GM21737 (cell line): ENCODE results near the gene BICD1.
"Not testable (repeated sequence)": the region's sequence is repeated elsewhere in the genome, so short reads cannot be mapped to it uniquely, and the experiment has no call there.

Experiments
- ATAC-seq: cut with Tn5 transposase; IDR thresholded peaks from one replicate; pipeline ENCODE4 v1.9.1; 2021; ENCODE audit warnings: mild to moderate bottlenecking, moderate library complexity; ENCODE audit not compliant: unreplicated experiment

BICD1 gene

DNA sequence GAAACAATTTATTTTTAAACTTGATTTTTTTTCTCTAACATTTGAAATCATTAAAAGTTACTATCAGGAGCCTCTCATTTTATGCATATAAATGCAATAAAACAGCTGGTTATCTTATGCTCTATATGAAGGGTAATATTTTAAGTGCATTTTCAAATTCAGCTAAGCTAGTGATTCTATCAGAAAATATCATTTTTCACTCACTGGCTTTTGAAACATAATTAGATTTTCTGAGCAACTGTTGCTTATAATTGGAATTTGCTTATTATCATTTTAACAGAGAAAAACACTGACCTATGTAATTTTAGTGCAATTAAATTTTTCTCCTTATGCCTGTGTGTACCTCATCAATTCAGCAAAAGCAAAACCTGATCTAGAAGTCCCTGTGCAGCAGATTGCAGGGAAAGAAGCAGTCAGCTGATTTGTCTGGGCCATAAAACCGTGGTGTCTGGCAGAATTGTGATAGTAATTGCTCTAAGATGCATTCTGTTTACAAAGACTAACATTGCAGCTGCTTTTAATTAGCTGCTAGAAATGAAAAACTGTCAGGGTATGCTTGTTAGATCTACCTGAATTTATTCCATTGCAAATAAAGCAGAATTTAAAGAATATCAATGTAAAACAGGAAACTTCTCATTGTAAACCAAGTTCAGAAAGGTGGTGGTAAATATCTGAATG is 75.0 kb downstream of the BICD1 start:
- no peak for ATAC-seq

DNA sequence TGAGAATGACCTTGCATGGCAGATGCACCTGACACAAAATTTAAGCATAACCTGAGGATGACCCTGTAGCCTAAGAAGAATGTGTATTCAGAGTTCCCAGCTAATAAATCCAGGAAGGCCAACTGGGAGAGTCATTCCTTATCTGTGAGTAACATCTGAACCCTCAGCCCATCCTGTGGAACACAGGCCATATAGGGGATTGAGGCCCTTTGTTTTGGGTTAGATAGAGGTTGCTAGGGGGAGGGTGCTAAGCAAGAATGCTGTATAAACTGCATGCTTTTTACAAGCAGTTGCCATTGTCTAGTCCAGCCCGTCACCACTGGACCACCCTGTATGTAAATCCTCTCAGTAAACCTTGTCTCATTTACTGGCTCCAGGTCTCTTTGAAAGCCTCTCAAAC is 77.0 kb downstream of the BICD1 start:
- ATAC-seq, result no peak

DNA sequence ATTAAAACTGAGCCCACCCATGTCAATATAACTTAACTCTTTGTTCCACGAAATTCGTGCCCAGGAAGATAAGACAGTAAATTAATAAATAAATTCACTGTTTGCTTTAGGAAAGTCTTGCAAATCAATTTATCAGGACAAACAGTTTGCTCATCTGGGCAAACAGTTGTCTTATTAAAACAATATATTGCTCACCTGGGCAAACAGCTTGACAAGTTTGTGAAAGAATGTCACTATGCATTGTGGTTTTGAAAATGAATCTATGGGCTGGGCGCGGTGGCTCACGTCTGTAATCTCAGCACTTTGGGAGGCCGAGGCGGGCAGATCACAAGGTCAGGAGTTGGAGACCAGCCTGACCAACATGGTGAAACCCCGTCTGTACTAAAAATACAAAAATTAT is 80.5 kb downstream of the BICD1 start:
- not testable (repeated sequence) for ATAC-seq

DNA sequence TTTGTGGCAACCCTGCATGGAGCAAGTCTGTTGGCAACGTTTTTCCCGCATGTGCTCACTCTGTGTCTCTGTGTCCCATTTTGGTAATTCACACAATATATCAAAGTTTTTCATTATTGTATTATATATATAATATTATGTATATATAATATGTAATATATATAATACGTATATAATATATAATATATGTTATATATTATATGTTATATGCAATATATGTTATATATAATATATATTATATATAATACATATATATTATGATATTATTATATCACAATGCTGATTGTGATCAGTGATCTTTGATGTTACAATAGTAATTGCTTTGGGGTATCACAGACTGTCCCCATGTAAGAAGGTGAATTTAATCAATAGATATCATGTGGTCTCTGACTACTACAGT is 84.8 kb downstream of the BICD1 start:
- ATAC-seq, result no peak

DNA sequence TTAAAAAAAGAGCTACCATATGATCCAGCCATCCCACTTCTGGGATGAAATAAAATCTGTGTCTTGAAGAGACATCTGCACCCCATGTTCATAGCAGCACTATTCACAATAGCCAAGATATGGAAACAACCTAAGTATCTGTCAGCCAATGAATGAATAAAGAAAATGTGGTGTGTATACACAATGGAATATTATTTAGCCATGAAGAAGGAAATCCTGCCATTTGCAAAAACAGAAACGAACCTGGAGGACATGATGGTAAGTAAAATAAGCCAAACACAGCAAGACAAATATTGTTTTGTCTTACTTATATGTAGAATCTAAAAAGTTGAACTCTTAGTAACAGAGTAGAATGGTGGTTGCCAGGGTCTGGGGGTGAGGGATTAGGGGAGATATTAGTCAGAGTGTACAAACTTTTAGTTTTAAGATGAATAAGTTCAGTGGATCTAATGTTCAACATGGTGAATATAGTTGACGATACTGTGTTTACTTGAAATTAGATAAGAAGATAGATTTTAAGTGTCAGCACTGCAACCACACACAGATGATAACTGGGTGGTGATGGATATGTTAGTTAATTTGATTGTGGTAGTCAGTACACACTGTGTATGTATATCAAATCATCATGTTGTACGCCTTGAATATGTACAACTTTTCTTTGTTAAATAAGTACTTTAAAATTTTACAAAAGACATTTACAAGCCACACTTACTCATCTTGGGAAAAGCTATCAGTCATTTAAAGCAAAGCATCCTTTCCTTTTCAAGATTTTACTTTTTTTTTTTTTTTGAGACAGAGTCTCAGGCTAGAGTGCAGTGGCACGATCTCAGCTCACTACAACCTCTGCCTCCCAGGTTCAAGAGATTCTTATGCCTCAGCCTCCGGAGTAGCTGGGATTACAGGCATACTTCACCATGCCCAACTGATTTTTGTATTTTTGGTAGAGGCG is 89.9 kb downstream of the BICD1 start:
- no peak for ATAC-seq

DNA sequence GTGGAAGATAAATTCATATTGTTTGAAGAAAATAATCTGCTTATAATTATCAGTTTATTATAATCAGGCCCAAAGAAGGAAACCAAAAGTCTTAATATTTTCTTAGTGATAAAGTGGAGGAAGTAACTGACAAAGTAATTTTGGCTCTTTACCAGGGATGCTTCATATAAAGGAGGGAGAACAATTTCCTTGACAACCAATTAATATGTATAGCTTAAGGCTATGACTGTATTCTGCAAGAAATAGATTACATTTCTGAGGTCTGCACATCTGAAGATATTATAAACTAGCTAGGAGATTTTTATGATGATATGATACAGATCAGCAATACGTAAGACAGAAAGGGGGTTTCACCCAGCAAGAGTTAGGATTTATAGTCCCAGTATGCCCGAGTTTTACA is 90.8 kb downstream of the BICD1 start:
- no peak for ATAC-seq

DNA sequence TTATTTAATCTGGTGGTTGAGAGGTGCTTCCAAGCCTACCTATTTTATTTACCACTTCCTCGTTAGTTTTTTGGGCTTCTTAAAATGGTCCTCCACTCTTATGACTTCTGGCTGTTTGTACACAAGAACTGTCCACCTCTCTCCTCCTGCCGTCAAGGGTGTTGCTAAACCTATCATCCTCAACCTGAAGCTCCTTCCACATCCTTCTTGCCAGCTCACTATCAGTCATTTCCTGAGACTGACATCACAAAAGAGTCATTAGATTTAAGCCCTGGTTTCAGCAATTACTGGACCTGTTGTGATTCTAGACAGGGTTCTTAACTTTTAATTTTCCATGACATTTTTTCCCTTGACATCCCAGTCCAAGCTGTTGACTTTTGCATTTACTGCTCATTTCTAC is 91.9 kb downstream of the BICD1 start:
- ATAC-seq, result no peak

DNA sequence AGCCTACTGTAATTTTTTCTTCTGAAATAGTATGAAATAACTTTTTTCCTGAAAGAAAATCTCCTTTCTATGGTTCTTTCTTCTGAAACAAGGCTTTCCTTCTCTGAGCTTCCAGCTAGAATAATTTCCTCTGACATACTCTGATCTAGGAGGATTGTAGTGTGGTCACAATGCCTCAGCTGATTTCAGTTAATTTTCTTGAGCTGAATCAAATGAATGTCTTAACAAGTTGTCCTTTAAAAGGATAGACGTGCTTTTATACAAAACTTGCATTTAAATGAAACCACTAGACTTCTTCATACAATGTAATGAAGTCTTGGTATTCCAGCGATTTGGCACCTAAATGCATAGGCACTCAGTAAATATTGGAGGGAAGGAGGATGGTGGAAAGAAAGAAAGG is 94.4 kb downstream of the BICD1 start:
- ATAC-seq, result no peak

DNA sequence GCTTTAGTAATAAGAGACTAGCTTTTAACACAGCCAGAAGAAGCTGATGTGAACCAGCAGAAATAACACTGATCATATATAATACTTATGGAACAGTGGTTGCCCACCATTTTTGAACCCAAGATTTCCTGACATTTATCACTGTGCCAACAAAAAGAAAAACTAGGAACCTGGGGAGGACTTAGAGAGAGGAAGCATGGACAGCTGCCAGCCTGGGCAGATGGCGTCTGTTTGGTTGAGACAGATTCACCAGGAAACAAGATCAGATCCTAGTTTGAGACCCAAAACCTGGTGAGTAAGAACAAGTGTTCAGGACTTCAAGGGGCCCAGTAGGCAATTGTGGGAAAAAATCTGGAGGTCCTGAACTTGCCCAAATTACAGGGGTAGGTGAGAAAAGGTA is 95.3 kb downstream of the BICD1 start:
- ATAC-seq, result no peak

DNA sequence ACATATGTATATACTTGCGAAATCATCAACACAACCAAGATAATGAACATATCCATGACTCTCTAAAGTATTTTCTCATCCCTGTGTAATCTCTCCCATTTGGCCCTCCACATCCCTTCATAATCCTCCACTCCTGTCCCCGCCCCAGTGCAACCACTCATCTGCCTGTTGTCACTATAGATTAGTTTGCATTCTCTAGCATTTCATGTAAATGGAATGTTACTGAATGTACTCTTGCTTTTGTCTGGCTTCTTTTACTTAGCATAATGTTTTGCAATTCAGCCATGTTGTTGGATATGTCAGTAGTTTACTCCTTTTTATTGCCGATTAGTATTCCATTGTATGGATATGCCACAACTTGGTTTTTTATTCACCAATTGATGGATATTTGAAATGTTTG is 99.1 kb downstream of the BICD1 start:
- no peak for ATAC-seq

DNA sequence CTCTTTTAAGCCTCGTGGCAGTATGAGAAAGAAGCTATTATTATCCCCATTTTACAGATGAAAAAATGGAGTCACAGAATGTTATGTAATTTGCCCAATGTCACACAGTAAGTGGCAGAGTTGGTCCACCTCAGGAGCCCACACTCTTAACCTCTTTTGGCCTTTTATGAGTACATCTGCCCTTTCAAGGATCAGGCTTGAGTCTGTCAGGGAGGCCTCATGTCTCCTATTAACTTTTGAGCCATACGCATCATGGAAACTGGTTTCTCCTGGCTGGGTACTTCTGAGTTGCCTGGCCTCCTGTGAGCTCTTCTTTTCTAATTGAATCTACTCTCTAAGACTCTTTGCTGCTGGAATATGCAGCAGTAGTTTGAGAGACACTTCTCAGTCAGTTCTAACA is 101.7 kb downstream of the BICD1 start:
- no peak for ATAC-seq

DNA sequence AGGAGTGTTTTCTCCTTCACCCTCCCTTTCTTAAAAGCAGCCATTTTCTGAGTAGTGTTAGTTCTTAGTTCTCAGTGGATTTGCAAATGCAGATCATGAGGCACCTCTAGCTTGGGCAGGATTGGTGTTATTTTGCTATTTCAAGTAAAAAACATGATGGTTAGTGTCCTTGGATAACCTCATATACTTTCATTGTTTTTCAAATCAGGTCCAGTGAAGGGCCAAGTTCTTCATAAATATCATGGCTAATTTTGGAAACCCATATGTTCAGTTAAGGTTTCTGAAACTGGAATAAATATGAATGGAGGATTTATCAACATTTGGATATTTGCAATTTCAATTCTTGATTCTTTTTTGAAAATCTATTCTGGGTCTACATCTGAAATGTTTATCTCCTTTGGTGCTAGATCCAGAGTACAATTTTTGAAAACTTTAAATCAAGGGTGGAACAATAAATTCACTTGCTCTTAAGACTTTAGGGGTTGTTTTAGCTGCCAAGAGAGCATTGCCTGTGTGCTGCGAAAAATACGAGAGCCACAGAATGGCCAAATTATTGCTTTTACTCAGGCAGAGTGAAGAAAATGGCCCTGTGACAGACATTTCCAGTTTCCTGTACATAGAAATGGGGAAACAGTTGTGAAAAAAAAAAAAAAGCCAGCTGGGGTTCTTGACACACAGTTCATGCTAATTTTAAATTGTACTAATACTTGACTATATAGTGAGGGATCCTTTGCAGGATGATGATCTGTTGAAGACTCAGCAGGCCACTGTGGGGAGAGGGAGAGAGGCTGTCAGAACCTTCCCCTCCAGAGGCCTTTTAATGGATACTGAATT is 104.6 kb downstream of the BICD1 start:
- ATAC-seq, result no peak

DNA sequence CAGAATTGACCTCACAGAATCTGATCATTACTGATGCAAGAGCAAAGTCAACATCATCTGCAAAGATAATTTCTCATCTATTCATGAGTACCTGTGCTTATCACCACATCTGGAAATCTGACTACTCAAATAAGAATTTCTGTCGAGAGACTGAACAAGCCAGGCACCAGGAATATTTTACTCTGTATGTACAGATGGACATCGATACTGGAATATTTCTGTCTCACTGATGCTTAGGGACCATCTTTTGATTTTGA is 105.2 kb downstream of the BICD1 start:
- ATAC-seq, result no peak

DNA sequence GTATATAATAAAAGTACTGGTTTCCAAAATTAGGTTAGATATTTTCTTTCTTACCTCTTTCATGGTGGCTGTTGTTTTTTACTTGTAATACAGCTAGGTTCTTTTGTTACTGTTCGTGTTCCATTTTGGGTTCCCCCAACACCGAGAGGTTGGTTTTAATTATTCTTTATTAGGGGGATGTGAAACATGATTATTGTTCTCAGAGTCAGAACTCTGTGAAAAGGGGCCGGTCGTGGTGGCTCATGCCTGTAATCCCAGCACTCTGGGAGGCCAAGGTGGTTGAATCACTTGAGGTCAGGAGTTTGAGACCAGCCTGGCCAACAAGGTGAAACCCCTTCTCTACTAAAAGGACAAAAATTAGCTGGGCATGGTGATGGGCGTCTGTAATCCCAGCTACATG is 108.1 kb downstream of the BICD1 start:
- no peak for ATAC-seq

DNA sequence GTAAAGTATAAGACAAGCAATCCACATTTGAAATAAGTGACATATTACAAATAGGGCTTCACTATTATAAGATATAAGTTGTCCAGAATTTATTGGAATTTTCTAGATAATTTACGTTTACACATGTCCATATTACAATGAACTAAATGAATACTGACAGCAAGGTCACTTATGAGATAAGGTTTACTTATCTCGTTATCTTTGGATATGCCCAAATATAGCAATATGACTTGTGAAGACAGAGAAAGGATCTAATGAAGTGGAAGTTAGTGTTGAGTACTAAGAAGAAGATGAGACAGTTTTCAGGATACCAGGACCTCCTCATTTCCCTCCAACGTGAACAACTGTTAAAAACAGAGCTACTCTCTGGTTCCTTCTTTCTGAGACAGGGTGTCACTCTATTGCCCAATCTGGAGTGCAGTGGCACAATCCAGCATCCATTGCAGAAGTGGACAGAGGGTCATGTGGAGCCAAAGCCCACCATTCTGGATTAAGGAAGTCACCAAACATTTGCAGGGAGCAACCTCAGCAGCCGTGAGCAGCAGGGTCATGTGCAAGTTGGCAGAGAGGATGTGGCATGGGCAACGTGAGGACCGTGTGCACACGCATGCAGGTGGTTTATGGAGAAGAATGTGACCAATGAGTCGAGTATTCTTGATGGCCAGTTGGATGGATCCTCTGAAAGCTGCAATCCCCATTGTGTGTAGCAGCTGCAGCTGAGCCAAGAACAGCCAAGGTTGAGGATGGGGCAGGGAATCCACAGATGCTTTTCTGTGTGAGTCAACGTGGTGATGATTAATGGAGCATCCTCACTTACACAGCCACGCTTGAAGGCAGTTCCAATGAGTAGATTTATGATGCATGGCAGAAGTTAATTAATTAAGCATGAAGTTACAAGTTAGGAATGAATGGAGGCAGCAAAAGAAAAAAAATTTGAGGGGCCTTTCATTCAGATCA is 111.0 kb downstream of the BICD1 start:
- no peak for ATAC-seq

DNA sequence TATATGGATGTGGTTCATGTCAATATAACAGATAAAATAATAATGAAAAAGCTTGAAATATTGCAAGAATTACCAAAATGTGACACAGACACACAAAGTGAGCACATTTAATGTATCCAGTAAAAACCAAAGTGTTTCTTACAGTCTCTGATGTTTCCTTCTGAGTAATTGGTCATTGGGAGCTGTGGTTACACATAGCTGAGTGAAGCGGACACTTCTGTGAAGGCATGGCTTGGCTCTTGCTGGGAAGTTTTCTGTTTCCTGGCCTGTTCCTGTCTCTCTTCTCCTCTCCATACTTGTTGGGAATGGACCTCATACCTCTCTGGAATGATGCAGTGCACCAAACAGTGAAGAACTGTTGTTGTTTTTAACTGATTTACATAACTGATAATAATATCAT is 117.3 kb downstream of the BICD1 start:
- ATAC-seq, result no peak

DNA sequence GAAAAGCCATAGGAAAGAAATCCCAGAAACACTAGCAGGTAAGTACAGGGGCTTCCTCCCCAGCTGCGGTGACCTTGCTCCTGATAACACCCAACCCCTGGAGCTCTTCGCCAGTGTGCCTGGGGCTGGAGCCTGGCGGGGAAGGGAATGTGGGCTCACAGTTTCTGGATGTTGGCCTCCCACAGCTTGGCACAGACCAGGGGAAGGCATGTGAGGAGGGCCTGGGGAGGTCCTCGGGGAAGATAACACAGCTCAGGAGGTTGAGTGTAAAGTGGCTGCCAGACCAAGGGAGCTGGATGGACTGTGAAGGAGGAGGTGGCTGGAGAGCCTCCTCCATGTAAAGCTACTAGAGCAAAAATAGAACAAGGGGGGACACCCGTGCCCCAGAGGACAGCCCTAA is 120.1 kb downstream of the BICD1 start:
- ATAC-seq, result no peak

DNA sequence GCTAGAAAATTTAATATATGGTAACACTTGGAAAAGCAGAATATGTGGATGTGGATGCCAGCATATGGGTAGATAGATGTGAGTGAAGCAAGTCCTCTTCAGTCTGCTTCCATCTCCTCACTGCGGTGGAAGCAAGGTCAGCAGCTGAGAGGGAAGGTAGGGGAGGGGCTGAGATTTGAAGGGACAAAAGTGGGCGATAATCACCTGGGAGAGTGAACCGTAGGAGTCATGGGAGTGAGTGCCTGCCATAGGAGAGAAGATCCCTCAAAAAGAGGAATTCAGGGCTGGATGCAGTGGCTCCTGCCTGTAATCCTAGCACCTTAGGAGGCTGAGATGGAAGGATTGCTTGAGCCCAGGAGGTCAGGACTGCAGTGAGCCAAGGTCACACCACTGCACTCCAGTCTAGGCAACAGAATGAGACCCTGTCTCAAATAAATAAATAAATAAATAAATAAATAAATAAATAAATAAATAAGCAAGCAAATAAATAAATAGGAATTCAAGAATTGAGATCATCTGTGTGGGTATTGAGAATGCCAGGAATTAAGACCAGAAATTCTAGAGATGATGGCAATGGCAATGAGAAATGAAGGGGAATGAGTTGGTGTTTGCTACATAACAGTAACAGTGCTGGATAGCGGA is 123.4 kb downstream of the BICD1 start:
- ATAC-seq, result no peak

DNA sequence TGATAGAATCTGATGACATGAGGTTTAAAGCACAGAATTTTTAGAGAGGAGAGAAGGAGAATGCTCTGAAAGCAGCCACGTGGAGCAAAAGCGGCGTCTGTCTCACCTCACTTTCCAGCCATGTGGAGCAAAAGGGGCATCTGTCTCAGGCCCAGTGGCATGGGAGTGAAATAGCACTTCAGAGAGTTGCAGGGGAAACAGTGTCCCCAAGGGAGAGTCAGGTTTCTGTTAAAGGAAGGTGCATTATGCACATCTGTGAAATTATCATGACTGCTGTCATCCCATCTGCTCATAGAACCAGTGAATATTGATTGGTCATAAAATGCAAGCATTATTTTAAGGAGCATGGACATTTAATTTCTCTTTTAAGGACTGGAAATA is 124.0 kb downstream of the BICD1 start:
- no peak for ATAC-seq

DNA sequence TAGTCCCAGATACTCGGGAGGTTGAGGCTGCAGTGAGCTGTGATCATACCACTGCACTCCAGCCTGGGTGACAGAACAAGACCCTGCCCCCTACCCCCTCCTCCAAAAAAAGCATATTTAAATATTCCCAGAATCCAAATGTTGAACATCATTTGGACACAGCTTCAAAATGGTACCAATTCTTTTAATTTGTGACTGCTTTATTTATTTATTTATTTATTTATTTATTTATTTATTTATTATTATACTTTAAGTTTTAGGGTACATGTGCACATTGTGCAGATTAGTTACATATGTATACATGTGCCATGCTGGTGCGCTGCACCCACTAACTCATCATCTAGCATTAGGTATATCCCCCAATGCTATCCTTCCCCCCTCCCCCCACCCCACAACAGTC is 124.7 kb downstream of the BICD1 start:
- not testable (repeated sequence) for ATAC-seq
